Measurements from ENCODE around the gene ANKRD30B.
"Not testable (repeated sequence)": the region's sequence is repeated elsewhere in the genome, so short reads cannot be mapped to it uniquely, and the experiment has no call there.

DNA sequence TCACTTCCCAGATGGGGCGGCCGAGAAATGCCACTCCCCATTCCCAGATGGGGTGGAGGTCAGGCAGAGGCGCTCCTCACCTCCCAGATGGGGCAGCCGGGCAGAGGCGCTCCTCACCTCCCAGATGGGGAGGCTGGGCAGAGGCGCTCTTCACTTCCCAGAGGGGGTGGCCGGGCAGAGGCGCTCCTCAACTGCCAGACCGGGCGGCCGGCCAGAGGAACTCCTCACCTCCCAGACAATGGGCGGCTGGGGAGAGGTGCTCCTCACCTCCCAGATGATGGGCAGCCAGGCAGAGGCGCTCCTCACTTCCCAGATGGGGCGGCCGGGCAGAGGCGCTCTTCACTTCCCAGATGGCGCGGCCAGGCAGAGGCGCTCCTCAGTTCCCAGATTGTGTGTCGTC, 108.3 kb downstream of the ANKRD30B start:
- not testable (repeated sequence) for TF ChIP-seq CTCF, POLR2A (IDR thresholded peaks at IDR 0.05)

Data from thyroid gland (tissue), 4 donors.